HG03060 (cell line): Measurements from ENCODE around the gene NDUFC1.
A peak's percentile ranks its signal among the peaks of the same experiment; 100 is the strongest.

ENCODE experiments used
- ATAC-seq: cut with Tn5 transposase; IDR thresholded peaks from one replicate; pipeline ENCODE4 v1.9.1; 2021; ENCODE audit warnings: low read depth, moderate number of reproducible peaks; ENCODE audit not compliant: unreplicated experiment

NDUFC1 gene

DNA sequence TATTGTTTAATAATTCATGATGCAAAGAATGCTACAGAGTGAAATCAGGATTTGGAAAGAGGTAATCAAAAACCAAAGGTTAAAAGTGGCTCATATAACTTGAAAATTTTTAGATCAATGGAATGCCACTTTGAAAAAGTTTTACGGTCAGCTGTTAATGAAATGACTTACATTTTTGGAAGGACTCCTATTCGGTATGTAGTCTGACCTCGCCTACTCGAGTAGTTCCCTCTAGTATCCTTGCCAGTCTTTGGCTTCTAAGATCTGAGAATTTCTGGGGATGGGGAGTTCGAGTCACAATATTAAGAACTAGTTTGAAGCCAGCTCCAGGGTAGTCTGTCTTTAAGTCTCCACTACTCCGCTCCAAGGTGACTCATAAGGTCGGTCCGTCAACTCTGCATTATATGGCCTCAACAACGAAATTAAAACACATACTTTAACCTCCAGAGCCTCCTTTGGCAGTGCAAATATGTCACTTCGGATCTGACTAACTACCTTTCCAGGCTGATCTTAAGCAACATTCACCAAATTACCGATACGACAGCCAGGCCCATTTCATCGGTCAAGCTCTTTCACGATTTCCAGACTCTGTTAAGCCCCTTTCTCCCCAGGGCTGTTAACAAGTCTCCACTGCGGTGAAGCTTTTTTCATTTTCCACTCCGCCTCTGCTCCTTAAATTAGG is 1.7 kb downstream of the NDUFC1 start:
- peak; percentile 1 for ATAC-seq

DNA sequence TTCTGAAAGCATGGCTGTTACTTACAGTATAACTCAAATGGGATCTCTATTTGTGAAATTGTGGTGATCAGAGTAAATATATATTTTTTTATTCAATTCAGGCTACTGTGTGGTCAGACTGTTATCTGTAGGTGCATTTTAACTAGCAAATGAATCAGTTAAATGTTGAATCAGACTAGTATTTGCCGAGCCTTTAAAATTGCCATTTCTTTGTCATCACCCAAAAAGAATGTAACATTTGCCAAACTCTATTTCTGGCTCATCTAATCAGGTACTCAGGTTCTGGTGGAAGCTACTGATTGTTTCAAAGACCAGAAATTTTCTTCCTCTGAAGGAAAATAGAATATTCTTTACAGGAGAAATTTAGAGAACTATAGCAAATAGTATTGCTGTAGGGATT is 2.7 kb downstream of the NDUFC1 start:
- ATAC-seq, result no peak

DNA sequence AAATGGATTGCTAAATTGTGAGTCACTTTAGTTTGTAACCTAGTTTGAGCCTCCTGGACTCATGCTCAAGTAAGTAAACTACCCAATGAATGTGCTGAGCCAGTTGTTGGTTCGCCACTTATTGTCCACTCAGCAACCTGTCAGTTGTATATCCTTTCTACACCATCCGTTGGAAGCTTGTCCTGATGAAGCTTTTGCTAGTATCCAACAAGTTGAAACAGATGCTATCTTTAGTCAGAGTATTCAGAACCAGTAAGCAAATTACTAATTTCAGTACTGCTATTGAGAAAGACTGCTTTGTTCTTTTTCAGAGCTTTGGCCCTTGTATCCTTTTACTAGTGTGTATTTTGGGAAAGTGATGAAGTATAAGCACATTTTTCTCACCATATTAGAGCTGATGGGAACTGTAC is 5.3 kb downstream of the NDUFC1 start:
- ATAC-seq, result no peak

GRCh38 chr4:139295942-139296299 is 6.4 kb downstream of the NDUFC1 start:
- ATAC-seq, result no peak

- ATAC-seq, result peak; percentile 82
These were observed 6.9 kb downstream of the NDUFC1 start for GRCh38 chr4:139295206-139295941.

DNA sequence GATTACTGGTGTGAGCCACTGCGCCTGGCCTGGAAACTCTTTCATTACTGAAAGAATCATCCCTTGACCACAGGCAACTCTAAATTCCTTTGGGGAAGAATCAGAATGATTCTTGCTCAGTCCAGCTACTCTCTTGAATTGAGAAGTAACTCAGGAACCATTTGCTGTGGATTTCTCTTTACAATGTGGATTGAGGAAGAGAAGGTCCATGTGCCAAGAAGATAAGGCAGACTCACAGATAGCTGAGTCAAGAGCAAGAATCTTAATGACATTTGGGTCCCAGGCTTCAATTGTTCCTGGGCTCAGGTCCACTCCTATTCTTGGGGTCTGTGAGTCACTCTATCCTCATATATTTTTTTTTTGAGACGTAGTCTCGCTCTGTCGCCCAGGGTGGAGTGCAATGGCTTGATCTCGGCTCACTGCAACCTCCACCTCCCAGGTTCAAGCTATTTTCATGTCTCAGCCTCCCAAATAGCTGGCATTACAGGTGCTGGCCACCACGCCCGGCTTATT is 16.0 kb downstream of the NDUFC1 start:
- no peak for ATAC-seq

DNA sequence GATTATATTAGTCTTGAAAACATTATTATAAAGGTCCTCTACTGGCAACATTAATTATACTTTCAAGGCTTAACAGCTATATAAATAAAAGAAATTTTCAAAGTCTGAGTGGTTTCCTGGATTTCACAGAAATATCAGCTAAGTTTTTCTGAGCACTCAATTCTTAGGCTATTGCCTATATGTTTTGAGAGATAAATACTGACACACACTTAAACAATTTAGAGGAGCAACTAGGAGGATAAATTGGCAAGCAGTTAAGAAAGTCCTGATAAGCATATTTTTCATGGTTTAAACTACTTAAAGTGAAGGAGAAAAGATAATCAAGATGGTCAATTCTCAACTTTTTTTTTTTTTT is 19.6 kb downstream of the NDUFC1 start:
- no peak for ATAC-seq

DNA sequence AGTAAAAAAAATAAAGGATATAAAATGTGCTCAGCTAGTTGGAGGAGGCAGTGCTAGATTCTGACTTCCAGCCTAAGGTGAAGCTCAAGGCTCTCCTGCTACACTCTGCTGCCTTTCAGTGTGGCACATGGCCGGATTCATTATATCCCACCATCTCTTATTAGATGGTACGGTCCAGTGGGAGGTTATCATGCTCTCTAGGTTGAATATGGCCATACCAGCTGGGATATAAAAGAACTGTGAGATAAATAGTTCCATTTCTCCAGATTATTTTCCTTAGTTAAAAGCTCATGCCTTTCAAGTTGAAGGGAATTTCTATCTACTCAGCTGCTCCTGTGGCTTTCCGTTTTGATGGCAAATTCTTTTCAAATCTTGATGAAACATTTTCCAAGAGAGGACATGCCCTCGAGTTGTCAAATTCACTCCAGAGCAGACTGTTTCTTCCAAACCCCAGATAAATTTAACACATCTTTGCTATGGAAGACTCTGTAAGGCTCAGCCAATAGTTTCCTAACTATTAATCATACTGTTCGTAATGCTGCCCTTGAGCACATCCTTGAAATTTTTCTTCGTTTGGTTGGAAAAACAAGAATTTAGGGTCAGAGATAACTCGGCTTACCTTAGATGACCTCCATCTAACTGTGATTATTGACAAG is 20.1 kb downstream of the NDUFC1 start:
- ATAC-seq, result no peak

GRCh38 chr4:139279760-139280620 is 22.3 kb downstream of the NDUFC1 start, which contains the start of gene MGARP:
MGARP (minus strand) TSS chr4:139280225; CDS start chr4:139280158, 67 bp downstream.
- ATAC-seq, result no peak

GRCh38 chr4:139278912-139279759 is 23.1 kb downstream of the NDUFC1 start:
- no peak for ATAC-seq

DNA sequence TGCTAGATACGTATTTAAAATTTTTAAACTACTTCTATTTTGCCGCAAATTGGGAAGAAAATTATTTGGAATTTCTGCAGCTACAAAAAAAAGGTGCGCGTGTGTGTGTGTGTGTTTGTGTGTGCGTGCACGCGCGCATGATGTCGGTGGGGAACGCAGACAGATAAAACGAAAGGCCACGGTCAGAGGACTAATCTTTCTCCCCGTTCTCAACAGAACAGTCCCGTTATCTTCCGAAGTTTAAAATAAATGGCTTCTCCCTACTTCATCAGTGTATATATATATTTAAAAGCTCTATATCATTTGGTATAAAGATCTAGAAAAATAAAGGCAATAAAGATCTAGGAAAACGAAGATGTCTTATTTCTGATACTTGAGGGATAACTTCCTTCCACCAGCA is 23.8 kb downstream of the NDUFC1 start:
- no peak for ATAC-seq

DNA sequence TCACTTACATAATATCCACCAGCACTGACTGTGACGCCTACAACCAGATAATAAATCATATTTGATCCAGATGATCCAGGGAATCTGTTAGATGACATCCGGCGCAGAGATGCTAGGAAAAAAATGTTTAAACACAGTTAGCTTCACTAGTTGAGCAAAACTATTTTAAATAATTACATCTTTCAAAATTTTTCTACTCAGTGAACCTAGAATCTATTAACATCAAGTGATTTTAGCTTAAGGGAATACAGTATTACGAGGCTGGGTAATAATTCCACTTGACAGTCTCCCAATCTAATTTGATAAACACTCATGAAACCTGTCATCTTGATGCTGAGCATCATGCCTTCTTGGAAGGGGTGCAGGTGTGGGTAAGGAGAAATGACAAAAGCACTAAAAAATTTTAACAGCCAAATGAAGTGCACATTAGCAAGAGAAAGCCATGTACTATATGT is 27.0 kb downstream of the NDUFC1 start:
- ATAC-seq, result no peak

GRCh38 chr4:139274790-139275189 is 27.5 kb downstream of the NDUFC1 start:
- no peak for ATAC-seq

GRCh38 chr4:139273835-139274234 is 28.4 kb downstream of the NDUFC1 start:
- no peak for ATAC-seq

DNA sequence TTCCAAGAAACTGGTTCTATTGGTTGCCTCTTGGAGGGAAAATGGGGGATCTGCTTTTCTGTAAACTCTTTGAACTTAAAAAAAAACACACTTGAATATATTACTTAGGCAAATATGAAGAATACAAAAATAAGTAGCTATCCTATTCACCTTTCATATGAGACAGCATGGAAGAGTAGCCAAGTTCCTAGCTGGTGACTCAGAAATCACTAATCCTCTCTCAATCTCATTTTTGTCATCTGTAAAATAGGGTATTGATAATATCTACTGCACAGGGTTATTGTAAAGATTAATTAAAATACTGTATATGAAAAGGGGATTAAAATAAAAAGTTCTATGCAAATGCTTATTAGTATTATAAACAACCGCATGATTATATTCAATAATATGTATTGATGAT is 35.0 kb downstream of the NDUFC1 start:
- no peak for ATAC-seq

GRCh38 chr4:139266583-139267257 is 35.6 kb downstream of the NDUFC1 start:
- peak; percentile 94 for ATAC-seq

DNA sequence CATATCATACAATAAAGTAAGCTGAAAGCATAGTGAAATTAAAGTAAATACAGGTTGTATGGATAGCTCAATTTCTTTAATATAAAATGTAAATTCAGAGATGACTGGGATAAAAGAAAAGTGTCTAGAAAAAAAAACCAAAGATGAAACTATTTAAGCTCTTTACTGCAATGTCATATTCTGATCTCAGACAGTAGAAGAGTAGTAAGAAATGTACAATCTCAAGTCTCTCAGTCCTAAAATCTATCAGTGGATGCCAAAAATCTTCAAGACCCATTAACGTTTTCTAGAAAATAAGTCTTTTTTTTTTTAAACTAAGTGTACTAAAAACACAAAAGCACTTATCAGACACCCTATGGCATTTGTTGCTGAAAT is 36.1 kb downstream of the NDUFC1 start:
- no peak for ATAC-seq

DNA sequence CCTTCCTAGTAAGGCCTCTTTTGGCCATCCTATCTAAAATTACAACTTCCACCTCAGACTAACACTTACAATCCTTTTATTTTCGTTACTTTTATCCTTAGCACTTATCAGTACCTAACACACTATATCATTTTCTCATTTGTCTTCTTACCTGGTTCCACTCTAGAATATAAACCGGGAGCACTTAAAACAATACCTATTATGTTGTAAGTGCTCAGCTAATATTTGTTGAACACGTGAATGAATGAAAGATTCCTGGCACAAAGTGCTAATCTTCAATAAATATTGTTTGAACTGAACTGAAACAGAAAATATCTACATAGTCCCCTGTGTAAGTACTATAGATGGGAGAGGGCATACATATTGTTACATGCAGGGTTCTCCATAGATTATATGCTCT is 36.6 kb downstream of the NDUFC1 start:
- ATAC-seq, result no peak

DNA sequence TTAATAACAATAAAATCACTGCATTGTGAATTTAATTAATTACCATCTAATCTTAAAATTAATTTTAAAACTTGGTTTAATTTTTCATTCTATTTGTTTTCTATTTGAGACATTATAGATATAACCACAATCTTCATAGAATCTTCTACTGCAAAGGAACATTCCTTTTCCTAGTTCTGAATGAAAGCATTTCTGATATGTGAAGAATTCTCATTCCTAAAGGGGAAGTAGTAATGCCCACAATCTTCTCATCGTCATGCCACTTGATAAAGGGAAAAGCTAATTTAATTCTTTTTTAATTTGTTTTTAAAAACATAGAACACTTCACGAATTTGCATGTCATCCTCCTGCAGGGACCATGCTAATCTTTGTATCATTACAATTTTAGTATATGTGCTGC is 45.9 kb downstream of the NDUFC1 start:
- ATAC-seq, result no peak
